ENCODE results near the gene PISD. TPM values are rescaled to one million over a fixed set of nuclear protein-coding genes. Genes with fewer than 3 reads are reported as not detected.
A peak's percentile ranks its signal among the peaks of the same experiment; 100 is the strongest.
"Not testable (repeated sequence)": the region's sequence is repeated elsewhere in the genome, so short reads cannot be mapped to it uniquely, and the experiment has no call there.

The PISD gene
- total RNA-seq, 1 experiment from 2014 or later = 58.7 TPM

DNA sequence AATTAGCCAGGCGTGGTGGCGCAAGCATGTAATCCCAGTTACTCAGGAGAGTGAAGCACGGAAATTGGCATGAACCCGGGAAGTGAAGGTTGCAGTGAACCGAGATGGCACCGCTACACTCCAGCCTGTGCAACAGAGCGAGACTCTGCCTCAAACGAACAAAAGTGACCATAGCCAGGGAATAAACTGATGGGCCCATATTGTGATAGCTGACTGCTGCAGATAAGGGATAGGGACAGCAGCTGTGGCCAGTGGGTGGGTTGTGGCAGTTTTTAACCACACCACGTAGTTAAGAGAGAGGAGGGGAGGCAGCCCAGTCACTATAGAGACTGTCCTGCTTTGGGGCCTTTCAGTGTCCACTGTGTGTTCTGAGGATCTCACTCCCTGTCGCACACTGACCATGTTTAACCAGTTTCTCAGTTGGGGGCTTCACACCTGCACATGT, 58.9 kb downstream of the PISD start:
- CTCF ChIA-PET = interaction anchor here (1.0 kb wide), 1 partner anchor 46 kb away, joined by 3 read pairs; no protein-coding TSS in a partner anchor

DNA sequence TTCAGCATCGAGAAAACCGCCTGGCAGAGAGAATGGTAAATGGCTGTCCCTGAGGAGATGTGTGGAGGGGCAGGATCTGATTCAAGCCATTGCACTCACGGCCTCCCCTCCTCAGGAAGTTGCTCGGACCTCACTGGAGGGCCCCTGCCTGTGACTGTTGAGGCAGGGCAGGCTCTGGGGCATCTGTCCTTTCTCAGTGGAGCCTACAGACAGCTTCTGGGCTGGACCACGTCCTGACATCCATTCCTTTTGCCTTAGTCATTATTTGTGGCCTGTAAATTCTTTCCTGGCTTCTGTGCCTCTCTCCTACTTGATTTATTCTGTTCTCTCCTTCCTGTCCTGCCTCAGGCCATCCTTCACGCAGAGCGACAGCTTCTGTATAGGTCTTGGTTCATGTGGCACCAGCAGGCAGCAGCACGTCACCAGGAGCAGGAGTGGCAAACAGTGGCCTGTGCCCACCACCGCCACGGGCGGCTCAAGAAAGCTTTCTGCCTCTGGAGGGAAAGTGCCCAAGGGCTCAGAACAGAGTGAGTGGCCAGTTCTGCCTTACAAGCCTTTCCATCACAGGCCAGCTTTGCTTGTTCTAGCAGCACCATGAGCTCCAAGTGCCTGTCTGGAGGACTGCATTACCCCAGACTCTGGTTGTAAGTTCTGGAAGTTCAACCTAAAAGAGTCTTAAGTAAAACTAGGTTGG, 59.6 kb downstream of the PISD start:
- Histone ChIP-seq H3K9me3 (no peaks in the 10 kb centered on the region), H3K36me3 (ENCODE audit: control insufficient read depth, insufficient read depth, low read length) (peaks cover 1% of the 10 kb centered on the region), H3K27me3 (replicated peaks; ENCODE audit: control insufficient read depth, insufficient read depth, low read length) (no peaks in the 10 kb centered on the region), H3K4me3 (ENCODE audit: low read depth, low read length) (no peak overlapping the region), H3K4me1 (peaks cover 9% of the 10 kb centered on the region)
- Mint-ChIP-seq H3K9me3 (ENCODE audit: unreplicated experiment) (no peaks in the 10 kb centered on the region), H3K27me3 (ENCODE audit: insufficient read depth, unreplicated experiment) (no peaks in the 10 kb centered on the region), H3K36me3 (ENCODE audit: insufficient read depth, unreplicated experiment) (peaks cover 33% of the 10 kb centered on the region), H3K4me1 (ENCODE audit: low read depth, unreplicated experiment) (peaks cover 27% of the 10 kb centered on the region), H3K4me3 (ENCODE audit: unreplicated experiment) (no peak overlapping the region), H3K27ac (ENCODE audit: unreplicated experiment) (peak overlapping the region; percentile 44)
- peak in 1 of 2 experiments; percentile 20 for DNase-seq
- no TSS peak for BruUV-seq (replicated peaks)
- POLR2A ChIA-PET = interaction anchor here (0.5 kb wide), 1 partner anchor 32 kb away, joined by 3 read pairs; no protein-coding TSS in a partner anchor
- TF ChIP-seq, protein P1, sequence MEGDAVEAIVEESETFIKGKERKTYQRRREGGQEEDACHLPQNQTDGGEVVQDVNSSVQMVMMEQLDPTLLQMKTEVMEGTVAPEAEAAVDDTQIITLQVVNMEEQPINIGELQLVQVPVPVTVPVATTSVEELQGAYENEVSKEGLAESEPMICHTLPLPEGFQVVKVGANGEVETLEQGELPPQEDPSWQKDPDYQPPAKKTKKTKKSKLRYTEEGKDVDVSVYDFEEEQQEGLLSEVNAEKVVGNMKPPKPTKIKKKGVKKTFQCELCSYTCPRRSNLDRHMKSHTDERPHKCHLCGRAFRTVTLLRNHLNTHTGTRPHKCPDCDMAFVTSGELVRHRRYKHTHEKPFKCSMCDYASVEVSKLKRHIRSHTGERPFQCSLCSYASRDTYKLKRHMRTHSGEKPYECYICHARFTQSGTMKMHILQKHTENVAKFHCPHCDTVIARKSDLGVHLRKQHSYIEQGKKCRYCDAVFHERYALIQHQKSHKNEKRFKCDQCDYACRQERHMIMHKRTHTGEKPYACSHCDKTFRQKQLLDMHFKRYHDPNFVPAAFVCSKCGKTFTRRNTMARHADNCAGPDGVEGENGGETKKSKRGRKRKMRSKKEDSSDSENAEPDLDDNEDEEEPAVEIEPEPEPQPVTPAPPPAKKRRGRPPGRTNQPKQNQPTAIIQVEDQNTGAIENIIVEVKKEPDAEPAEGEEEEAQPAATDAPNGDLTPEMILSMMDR (IDR thresholded peaks at IDR 0.05; ENCODE audit: insufficient read depth in 1 of 2, low read depth in 1 of 2, low read length in 1 of 2, severe bottlenecking in 1 of 2, unreplicated experiment in 1 of 2) = no peak
- intact Hi-C loops (cut with micrococcal nuclease; ENCODE audit: unreplicated experiment) = no loop called here
- CTCF ChIA-PET = interaction anchor here (1.0 kb wide), 1 partner anchor 46 kb away, joined by 3 read pairs; no protein-coding TSS in a partner anchor

More for the DNA sequence above, 58.9 kb downstream of the PISD start:
- H3K27me3 Mint-ChIP-seq (ENCODE audit: insufficient read depth, unreplicated experiment) = no peaks in the 10 kb centered on the region
- POLR2A ChIA-PET = interaction anchor here (0.5 kb wide), 1 partner anchor 31 kb away, joined by 3 read pairs; no protein-coding TSS in a partner anchor
- peaks cover 1% of the 10 kb centered on the region for H3K36me3 ChIP-seq (ENCODE audit: control insufficient read depth, insufficient read depth, low read length)
- no peaks in the 10 kb centered on the region for H3K9me3 ChIP-seq
- intact Hi-C loops (cut with micrococcal nuclease; ENCODE audit: unreplicated experiment) = no loop called here
- H3K27me3 ChIP-seq (replicated peaks; ENCODE audit: control insufficient read depth, insufficient read depth, low read length) = no peaks in the 10 kb centered on the region
- H3K4me3 Mint-ChIP-seq (ENCODE audit: unreplicated experiment) = no peak overlapping the region
- TF ChIP-seq, protein P1 (IDR thresholded peaks at IDR 0.05; ENCODE audit: insufficient read depth in 1 of 2, low read depth in 1 of 2, low read length in 1 of 2, severe bottlenecking in 1 of 2, unreplicated experiment in 1 of 2) = no peak
- DNase-seq = peak in 1 of 2 experiments; percentile 3
- no peak overlapping the region for H3K4me3 ChIP-seq (ENCODE audit: low read depth, low read length)
- no TSS peak for BruUV-seq (replicated peaks)
- H3K27ac Mint-ChIP-seq (ENCODE audit: unreplicated experiment) = no peak overlapping the region
- peaks cover 36% of the 10 kb centered on the region for H3K36me3 Mint-ChIP-seq (ENCODE audit: insufficient read depth, unreplicated experiment)
- peaks cover 27% of the 10 kb centered on the region for H3K4me1 Mint-ChIP-seq (ENCODE audit: low read depth, unreplicated experiment)
- H3K4me1 ChIP-seq = peaks cover 9% of the 10 kb centered on the region
- H3K9me3 Mint-ChIP-seq (ENCODE audit: unreplicated experiment) = no peaks in the 10 kb centered on the region

DNA sequence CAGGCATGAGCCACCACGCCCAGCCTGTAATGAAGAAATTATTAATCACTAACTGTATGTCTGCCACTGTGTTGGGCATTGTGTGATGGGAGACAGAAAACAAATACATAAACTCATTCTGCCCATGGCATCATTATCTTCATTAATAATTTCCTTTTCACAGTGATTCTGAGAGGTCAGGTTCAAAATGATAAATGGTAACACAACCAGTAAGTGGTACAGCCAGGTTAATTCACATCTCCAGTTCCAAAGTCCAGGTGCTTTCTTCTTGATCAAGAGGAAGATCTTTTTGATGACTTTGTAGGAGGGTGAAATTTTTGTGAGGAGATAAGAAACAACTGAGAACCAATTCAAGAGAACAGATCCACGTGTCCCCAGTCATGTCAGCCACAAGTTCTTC, 66.7 kb downstream of the PISD start:
- Mint-ChIP-seq H3K4me1 (ENCODE audit: low read depth, unreplicated experiment) (peaks cover 9% of the 10 kb centered on the region), H3K4me3 (ENCODE audit: unreplicated experiment) (no peak overlapping the region), H3K36me3 (ENCODE audit: insufficient read depth, unreplicated experiment) (peaks cover 25% of the 10 kb centered on the region), H3K27ac (ENCODE audit: unreplicated experiment) (peak overlapping the region; percentile 49), H3K9me3 (ENCODE audit: unreplicated experiment) (no peaks in the 10 kb centered on the region), H3K27me3 (ENCODE audit: insufficient read depth, unreplicated experiment) (no peaks in the 10 kb centered on the region)
- CTCF ChIA-PET = no interaction called here
- Histone ChIP-seq H3K36me3 (ENCODE audit: control insufficient read depth, insufficient read depth, low read length) (no peaks in the 10 kb centered on the region), H3K9me3 (no peaks in the 10 kb centered on the region), H3K4me3 (ENCODE audit: low read depth, low read length) (no peak overlapping the region), H3K27me3 (replicated peaks; ENCODE audit: control insufficient read depth, insufficient read depth, low read length) (no peaks in the 10 kb centered on the region), H3K4me1 (peaks cover 16% of the 10 kb centered on the region)
- TF ChIP-seq, protein P1 (IDR thresholded peaks at IDR 0.05; ENCODE audit: insufficient read depth in 1 of 2, low read depth in 1 of 2, low read length in 1 of 2, severe bottlenecking in 1 of 2, unreplicated experiment in 1 of 2) = no peak
- POLR2A ChIA-PET = no interaction called here
- no peak for DNase-seq
- intact Hi-C loops (cut with micrococcal nuclease; ENCODE audit: unreplicated experiment) = loop anchor here (5.0 kb wide), 1 partner anchor 33 kb away; no protein-coding TSS in a partner anchor
- no TSS peak for BruUV-seq (replicated peaks)

DNA sequence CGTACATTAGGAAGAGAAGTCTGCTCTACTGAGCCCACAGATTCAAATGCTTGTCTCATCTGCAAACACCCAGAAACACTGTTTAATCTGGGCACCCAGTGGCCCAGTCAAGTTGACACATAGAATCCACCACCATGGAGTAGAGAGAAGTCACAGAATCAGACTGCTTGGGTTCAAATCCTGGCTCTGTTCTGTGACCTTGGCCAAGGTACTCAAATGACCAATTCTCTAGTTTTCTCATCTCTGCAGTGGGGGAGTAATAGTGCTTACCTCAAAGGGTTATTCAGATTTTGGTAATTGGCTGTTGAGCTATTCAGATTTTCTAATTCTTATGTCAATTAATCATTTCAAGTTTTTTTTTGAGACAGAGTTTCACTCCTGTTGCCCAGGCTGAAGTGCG, 71.9 kb downstream of the PISD start:
- DNase-seq; H3K27me3 Mint-ChIP-seq (ENCODE audit: insufficient read depth, unreplicated experiment); H3K9me3 Mint-ChIP-seq (ENCODE audit: unreplicated experiment); H3K36me3 Mint-ChIP-seq (ENCODE audit: insufficient read depth, unreplicated experiment); H3K27ac Mint-ChIP-seq (ENCODE audit: unreplicated experiment); CTCF ChIA-PET; POLR2A ChIA-PET; BruUV-seq (replicated peaks); H3K36me3 ChIP-seq (ENCODE audit: control insufficient read depth, insufficient read depth, low read length); H3K4me3 ChIP-seq (ENCODE audit: low read depth, low read length); H3K27me3 ChIP-seq (replicated peaks; ENCODE audit: control insufficient read depth, insufficient read depth, low read length); intact Hi-C loops (cut with micrococcal nuclease; ENCODE audit: unreplicated experiment); H3K4me3 Mint-ChIP-seq (ENCODE audit: unreplicated experiment); H3K9me3 ChIP-seq: not testable (repeated sequence)
- peaks cover 30% of the 10 kb centered on the region for H3K4me1 ChIP-seq
- H3K4me1 Mint-ChIP-seq (ENCODE audit: low read depth, unreplicated experiment) = peaks cover 22% of the 10 kb centered on the region

Measured in Caco-2 (cell line).